GM18502 (cell line): Measurements from ENCODE around the gene SURF2.

ENCODE experiments used
- ATAC-seq: cut with Tn5 transposase; IDR thresholded peaks from one replicate; pipeline ENCODE4 v1.9.1; 2021; ENCODE audit warnings: mild to moderate bottlenecking; ENCODE audit not compliant: unreplicated experiment, poor library complexity

SURF2 gene

DNA sequence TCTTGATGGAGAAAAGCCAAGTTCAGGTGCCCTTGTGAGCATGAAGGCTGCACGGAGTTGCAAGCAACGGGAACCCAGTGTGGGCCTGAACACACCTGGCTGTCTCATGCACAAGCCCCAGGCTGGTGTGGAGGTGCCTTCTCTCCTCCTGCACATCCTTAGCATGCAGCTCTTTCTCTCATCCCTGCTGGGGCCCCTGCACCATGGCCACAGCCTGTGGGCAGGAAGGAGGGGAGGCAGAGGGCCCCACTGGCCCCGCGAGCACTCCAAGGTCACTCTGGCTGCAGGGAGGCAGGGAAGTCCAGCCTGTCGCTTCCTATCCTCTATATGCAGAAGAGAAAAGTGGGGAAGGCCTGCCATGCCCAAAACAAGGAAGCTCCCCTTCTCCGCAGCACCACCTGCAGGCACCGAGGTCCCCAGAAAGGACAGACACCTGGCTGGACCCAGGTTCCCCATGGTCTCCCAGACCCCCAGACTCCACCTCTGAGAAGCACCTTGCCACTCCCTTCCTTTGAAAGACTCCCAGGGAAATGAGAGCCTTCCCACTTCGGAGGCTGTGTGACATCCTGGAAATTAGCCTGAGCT lies 38.4 kb downstream of the SURF2 start:
- ATAC-seq: no peak

DNA sequence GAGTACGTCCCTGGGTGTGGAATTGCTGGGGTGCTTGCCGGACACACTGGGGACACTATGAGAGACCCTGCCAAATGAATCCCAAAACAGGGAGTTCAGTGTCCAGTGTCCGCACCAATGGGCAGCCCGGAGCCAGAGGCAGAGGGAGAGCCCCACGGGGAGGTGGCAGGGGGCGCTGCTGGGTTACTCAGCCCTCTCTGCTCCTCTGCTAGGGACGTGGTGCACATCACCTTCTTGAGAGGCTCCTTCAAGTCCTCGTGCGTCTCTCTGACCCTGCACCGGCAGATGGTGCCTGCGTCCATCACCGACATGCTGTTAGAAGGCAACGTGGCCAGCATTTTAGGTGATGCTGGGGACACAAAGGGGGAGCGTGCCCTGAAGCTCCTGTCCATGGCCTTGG lies 40.6 kb downstream of the SURF2 start:
- ATAC-seq: no peak

DNA sequence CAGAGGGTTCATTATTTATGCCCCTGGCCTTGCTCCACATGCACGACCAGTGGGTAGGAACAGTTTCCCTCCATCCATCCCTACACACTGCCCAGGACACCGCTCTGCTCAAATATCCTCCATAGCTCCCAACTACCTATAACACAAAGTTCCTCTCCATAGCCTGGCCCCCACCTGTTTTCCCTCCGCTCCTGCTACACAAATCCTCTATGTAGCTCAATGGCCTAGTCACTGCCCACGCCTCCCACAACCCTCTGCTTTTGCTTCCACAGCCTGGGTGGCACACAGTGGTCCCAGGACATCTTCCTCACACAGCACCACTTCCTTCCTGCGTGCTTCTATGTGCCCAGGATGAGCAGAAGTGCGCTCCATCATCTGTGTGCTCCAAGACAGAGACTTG lies 41.0 kb downstream of the SURF2 start:
- ATAC-seq: no peak

DNA sequence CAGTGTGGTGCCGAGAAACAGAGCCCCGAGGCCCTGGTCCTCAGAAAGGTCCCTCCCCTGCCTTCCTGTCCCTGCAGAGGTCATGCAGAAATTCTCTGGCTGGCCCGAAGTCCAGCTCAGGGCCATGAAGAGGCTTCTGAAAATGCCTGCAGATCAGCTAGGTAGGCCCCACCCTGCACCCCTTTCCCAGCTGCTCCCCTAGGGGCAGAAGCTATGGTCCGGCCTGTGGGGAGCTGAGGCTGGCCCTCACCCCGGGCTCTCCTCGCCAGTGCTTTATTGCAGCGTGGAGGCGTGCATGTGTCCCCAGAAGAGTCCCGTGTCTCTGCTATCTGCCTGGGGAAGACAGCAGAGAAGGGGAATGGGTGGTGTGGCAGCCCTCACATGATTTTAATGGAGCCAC lies 41.5 kb downstream of the SURF2 start:
- no peak for ATAC-seq

DNA sequence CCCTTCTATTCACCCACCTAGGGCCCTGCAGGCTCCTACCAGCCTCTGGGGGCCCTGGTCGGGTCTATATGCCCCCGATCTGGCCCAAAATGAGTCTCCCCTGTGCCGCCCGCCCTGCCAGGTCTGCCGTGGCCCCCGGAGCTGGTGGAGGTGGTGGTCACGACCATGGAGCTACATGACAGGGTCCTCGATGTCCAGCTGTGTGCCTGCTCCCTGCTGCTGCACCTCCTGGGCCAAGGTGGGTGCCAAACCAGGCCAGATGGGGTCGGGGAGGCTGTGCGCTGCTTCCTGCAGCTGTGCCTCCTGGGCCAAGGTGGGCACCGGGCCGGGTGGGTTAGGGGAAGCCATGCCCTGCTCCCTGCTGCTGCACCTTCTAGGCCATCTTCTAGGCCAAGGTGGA lies 43.9 kb downstream of the SURF2 start:
- ATAC-seq: no peak

DNA sequence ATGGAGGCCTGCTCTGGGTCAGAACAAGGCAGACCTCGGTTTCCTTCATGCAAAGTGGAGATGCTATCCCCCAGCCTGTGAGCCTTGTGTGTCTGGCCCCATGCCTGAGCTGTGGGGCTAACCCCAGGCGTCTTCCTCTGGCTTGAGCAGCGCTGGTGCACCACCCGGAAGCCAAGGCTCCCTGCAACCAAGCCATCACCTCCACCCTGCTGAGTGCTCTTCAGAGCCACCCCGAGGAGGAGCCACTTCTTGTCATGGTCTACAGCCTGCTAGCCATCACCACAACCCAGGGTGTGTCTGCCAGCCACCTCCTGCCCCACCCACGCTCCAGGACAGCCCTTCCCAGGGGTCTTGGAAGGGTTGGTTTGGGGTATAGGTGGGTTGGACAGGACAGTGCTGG lies 45.2 kb downstream of the SURF2 start:
- ATAC-seq: no peak

- ATAC-seq: no peak
Observed at GRCh38 chr9:133402689-133403088, 46.3 kb downstream of the SURF2 start.

- no peak for ATAC-seq
Observed at GRCh38 chr9:133403766-133404453, 47.6 kb downstream of the SURF2 start.

DNA sequence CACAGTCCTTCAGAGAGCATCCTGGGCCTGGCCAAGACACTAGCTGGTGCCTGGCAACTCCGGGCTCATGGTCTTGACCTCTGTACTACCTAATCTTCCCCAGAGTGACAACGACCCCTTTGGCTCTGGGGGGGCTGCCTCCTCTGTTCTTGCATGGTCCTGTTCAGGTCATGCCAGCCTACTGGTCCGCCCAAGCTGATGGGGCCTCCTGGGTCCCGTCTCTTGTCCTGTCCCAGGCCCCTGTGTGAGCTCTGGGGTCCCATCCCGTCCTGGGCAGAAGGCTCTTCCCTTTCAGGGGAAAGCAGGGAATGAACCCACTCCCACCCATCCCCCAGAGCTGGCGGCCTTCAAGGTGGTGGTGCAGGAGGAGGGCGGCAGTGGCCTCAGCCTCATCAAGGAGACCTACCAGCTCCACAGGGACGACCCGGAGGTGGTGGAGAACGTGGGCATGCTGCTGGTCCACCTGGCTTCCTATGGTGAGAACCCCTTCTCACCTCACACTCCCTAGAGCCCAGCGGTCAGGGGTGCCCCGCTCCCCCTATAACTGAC lies 48.2 kb downstream of the SURF2 start:
- ATAC-seq: no peak

DNA sequence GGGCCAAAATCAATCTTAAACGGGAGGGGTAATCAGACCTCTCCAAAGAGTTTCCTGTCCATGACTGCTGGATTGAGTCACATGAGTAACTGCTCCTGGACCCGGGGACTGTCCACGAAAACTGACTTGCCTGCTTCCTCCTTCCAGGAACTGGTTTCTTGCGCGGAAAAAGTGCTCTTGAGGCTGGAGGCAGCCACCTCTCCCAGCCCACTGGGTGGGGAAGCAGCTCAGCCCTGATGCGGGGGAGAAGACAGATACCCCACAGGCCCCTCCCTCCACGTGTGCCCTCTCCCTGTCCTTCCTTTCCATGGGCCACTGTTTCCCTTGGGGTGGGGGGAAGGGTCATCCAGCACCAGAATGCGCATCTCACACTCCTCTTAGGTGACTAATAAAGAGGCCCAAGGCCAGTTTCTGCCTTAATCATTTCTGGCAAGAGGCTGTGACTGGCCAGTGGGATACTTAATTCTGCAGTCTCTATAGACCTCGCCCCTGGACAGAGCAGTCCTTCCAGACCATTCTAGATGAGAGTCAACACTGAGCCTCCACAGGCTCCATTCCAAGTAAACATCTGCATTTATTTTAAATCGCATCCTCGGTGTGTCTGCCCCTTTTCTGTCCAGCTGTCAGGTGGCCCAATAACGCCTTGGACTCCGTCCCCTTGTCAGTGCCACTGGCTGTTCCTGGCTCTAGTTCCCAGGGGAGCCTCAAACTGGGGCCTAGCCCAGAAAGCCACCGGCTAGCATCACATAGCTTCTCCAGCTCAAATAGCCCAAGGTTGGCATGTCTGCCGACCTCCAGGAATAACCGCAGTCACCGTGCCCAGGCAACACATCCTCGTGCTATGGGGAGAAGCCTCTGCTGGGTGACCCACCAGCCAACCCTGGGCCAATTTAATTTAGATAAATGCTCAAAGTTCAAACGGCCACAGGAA lies 49.4 kb downstream of the SURF2 start:
- no peak for ATAC-seq

GRCh38 chr9:133406480-133407307 lies 50.3 kb downstream of the SURF2 start:
- no peak for ATAC-seq

GRCh38 chr9:133408042-133408441 lies 51.7 kb downstream of the SURF2 start:
- ATAC-seq: no peak
